WTC11 (cell line): ENCODE measurements around the gene MERTK. TPM values are rescaled to one million over a fixed set of nuclear protein-coding genes. Genes with fewer than 3 reads are reported as not detected.

Experiments used
- ATAC-seq: fragments of 200-7000 bp; cut with Tn5 transposase; 2 replicates; pipeline ENCODE4 v1.10.0; 2021; ENCODE audit warnings: mild to moderate bottlenecking, moderate library complexity
- CTCF ChIA-PET: fragments of 300-600 bp; sonication (Branson Sonifier 250); formaldehyde crosslinking; loops from one replicate; lab custom pipeline; 2021; ENCODE audit warnings: antibody characterized with exemption; lab: Charles Lee
- POLR2A ChIA-PET: fragments of 350-600 bp; sonication (Branson Sonifier 250); formaldehyde crosslinking; loops from one replicate; lab custom pipeline; 2021; ENCODE audit warnings: antibody characterized with exemption; lab: Charles Lee
- DNase-seq: peaks from one replicate; pipeline ENCODE4 v3.0.0; 2021; ENCODE audit warnings: low spot score
- H3K27ac Mint-ChIP-seq: 2 replicates; pipeline ENCODE4 v1.8.0; 2021; ENCODE audit warnings: mixed read lengths
- H3K27me3 Mint-ChIP-seq: 2 replicates; pipeline ENCODE4 v1.8.0; 2021; ENCODE audit warnings: low read depth, mild to moderate bottlenecking, moderate library complexity, mixed read lengths
- H3K36me3 Mint-ChIP-seq: 2 replicates; pipeline ENCODE4 v1.8.0; 2021; ENCODE audit warnings: mixed read lengths
- H3K4me1 Mint-ChIP-seq: 2 replicates; pipeline ENCODE4 v1.8.0; 2022; ENCODE audit warnings: mixed read lengths
- H3K4me3 Mint-ChIP-seq: 2 replicates; pipeline ENCODE4 v1.8.0; 2021; ENCODE audit warnings: mild to moderate bottlenecking, moderate library complexity, mixed read lengths
- H3K9me3 Mint-ChIP-seq: 2 replicates; pipeline ENCODE4 v1.8.0; 2021; ENCODE audit warnings: mixed read lengths
- CBFB ChIP-seq: sonication (generic); formaldehyde crosslinking; IDR thresholded peaks from 2 replicates; pipeline ENCODE4 v1.8.1; 2022; ENCODE audit warnings: mild to moderate bottlenecking, low read depth, missing genetic modification reagents
- FOXP1 ChIP-seq: sonication (generic); formaldehyde crosslinking; IDR thresholded peaks from 2 replicates; pipeline ENCODE4 v1.8.0; 2022; ENCODE audit warnings: missing genetic modification reagents, mild to moderate bottlenecking, moderate library complexity, borderline replicate concordance
- GRHL2 ChIP-seq: fragments of 250-450 bp; sonication (Bioruptor Pico); IDR thresholded peaks from 2 replicates; pipeline ENCODE4 v1.8.0; 2022; ENCODE audit warnings: mild to moderate bottlenecking, moderate library complexity; ENCODE audit not compliant: insufficient replicate concordance, severe bottlenecking
- GTF2I ChIP-seq: fragments of 250-450 bp; sonication (Bioruptor Pico); conservative IDR thresholded peaks from 2 replicates; pipeline ENCODE4 v1.4.0; 2021; ENCODE audit warnings: mild to moderate bottlenecking
- IRF2 ChIP-seq: sonication (generic); formaldehyde crosslinking; IDR thresholded peaks from 2 replicates; pipeline ENCODE4 v1.8.0; 2022; ENCODE audit warnings: low read depth, missing genetic modification reagents, borderline replicate concordance
- NFYB ChIP-seq: sonication (generic); formaldehyde crosslinking; conservative IDR thresholded peaks from 2 replicates; pipeline ENCODE4 v1.8.0; 2022; ENCODE audit warnings: low read depth, missing genetic modification reagents
- NR2C2 ChIP-seq: sonication (generic); formaldehyde crosslinking; IDR thresholded peaks from 2 replicates; pipeline ENCODE4 v1.8.0; 2022; ENCODE audit warnings: mild to moderate bottlenecking, missing genetic modification reagents
- OVOL2 ChIP-seq: fragments of 250-450 bp; sonication (Bioruptor Pico); IDR thresholded peaks from 2 replicates; pipeline ENCODE4 v1.9.0; 2021; ENCODE audit warnings: mild to moderate bottlenecking, borderline replicate concordance
- TEAD4 ChIP-seq: sonication (generic); formaldehyde crosslinking; IDR thresholded peaks from 2 replicates; pipeline ENCODE4 v1.8.0; 2022; ENCODE audit warnings: mild to moderate bottlenecking, missing genetic modification reagents
- ZBTB21 ChIP-seq: sonication (generic); formaldehyde crosslinking; IDR thresholded peaks from 2 replicates; pipeline ENCODE4 v1.8.1; 2023; ENCODE audit warnings: mild to moderate bottlenecking, missing genetic modification reagents, borderline replicate concordance
- ZNF138 ChIP-seq: sonication (generic); formaldehyde crosslinking; conservative IDR thresholded peaks from 2 replicates; pipeline ENCODE4 v1.8.1; 2022; ENCODE audit warnings: mild to moderate bottlenecking, moderate library complexity, missing genetic modification reagents
- ZNF219 ChIP-seq: sonication (generic); formaldehyde crosslinking; IDR thresholded peaks from 2 replicates; pipeline ENCODE4 v1.8.0; 2023; ENCODE audit warnings: missing genetic modification reagents, mild to moderate bottlenecking, borderline replicate concordance
- ZNF232 ChIP-seq: sonication (generic); formaldehyde crosslinking; IDR thresholded peaks from 2 replicates; pipeline ENCODE4 v1.8.0; 2022; ENCODE audit warnings: mild to moderate bottlenecking, missing genetic modification reagents
- ZNF423 ChIP-seq: fragments of 250-450 bp; sonication (Bioruptor Pico); IDR thresholded peaks from 2 replicates; pipeline ENCODE4 v2.1.2; 2022; ENCODE audit warnings: mild to moderate bottlenecking, moderate library complexity
- total RNA-seq: library from RNA; stranded (reverse); gene quantifications from 3 replicates; pipeline ENCODE4 v1.2.3, GENCODE V29; 2021
- TF ChIP-seq, protein P1 (sequence below): fragments of 250-450 bp; sonication (Bioruptor Pico); IDR thresholded peaks from 2 replicates; pipeline ENCODE4 v1.9.0; 2021; ENCODE audit warnings: mild to moderate bottlenecking
- TF ChIP-seq, protein P2 (sequence below): sonication (generic); formaldehyde crosslinking; IDR thresholded peaks from 2 replicates; pipeline ENCODE4 v1.8.0; 2022; ENCODE audit warnings: mild to moderate bottlenecking, missing genetic modification reagents
- TF ChIP-seq, protein P3 (sequence below): sonication (generic); formaldehyde crosslinking; IDR thresholded peaks from 2 replicates; pipeline ENCODE4 v1.8.0; 2022; ENCODE audit warnings: mild to moderate bottlenecking, missing genetic modification reagents
- TF ChIP-seq, protein P4 (sequence below): sonication (generic); formaldehyde crosslinking; IDR thresholded peaks from 2 replicates; pipeline ENCODE4 v1.8.1; 2022; ENCODE audit warnings: mild to moderate bottlenecking, missing genetic modification reagents, moderate library complexity, borderline replicate concordance

Gene MERTK
- total RNA-seq, 1 experiment from 2014 or later, result 6.9 TPM

DNA sequence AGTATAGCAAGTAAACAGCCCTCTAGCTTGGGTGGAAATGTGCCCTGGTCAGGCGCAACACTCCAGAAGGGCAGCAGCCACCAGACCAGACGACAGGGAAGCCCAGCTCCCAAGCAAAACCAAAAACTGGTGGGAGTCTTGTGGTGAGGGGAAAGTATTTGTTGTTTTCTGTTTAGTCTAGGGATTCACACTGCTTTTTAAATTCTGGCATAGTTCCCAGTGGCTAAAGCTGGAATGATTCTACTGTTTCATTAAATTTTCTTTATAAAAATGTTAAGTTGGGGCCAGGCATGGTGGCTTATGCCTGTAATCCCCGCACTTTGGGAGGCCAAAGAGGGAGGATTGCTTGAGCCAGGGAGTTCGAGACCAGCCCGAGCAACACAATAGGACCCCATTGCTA lies 38.5 kb downstream of the MERTK start:
- no peak for DNase-seq
- no peak overlapping the region for H3K27ac Mint-ChIP-seq
- peaks cover 19% of the 10 kb centered on the region for H3K9me3 Mint-ChIP-seq
- TF ChIP-seq CBFB (no peak), ZNF232 (CRISPR knock-in tag) (no peak), ZNF138 (CRISPR knock-in tag) (no peak), IRF2 (CRISPR knock-in tag) (no peak), FOXP1 (CRISPR knock-in tag) (no peak), TEAD4 (CRISPR knock-in tag) (no peak), OVOL2 (CRISPR knock-in tag) (no peak), ZNF219 (CRISPR knock-in tag) (no peak)
- TF ChIP-seq, protein P1, sequence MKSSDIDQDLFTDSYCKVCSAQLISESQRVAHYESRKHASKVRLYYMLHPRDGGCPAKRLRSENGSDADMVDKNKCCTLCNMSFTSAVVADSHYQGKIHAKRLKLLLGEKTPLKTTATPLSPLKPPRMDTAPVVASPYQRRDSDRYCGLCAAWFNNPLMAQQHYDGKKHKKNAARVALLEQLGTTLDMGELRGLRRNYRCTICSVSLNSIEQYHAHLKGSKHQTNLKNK (CRISPR knock-in tag), result no peak
- no peaks in the 10 kb centered on the region for H3K27me3 Mint-ChIP-seq
- H3K4me1 Mint-ChIP-seq, result peaks cover 15% of the 10 kb centered on the region
- no peak for ATAC-seq
- POLR2A ChIA-PET, result no interaction called here
- CTCF ChIA-PET, result no interaction called here
- no peak overlapping the region for H3K4me3 Mint-ChIP-seq
- H3K36me3 Mint-ChIP-seq, result peaks cover 25% of the 10 kb centered on the region

DNA sequence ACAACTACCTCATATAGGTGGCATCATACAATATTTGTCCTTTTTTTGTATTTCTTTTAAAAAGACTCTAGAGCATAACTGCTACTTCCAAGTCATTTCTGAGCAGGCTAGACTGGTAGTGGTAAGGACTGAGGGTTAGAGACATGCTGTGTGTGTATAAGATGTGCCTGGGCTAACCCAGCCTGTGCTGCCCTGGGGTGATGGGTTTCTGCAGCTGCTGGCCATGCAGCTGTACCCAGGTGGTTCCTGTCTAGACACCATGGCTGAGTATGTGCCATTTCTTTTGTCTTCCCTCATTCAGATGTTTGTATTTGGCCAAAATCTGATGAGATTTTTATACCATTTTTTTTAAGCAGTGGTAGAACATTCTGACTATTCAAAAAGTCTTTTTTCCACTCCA lies 40.0 kb downstream of the MERTK start:
- DNase-seq, result no peak
- Mint-ChIP-seq H3K36me3 (peaks cover 12% of the 10 kb centered on the region), H3K27me3 (no peaks in the 10 kb centered on the region), H3K9me3 (peaks cover 8% of the 10 kb centered on the region), H3K27ac (no peak overlapping the region), H3K4me1 (peaks cover 22% of the 10 kb centered on the region), H3K4me3 (no peak overlapping the region)
- CTCF ChIA-PET, result interaction anchor here (1.2 kb wide), 1 partner anchor 19 kb away, joined by 4 read pairs; no protein-coding TSS in a partner anchor
- TF ChIP-seq NR2C2 (CRISPR knock-in tag), result no peak
- TF ChIP-seq, protein P2, sequence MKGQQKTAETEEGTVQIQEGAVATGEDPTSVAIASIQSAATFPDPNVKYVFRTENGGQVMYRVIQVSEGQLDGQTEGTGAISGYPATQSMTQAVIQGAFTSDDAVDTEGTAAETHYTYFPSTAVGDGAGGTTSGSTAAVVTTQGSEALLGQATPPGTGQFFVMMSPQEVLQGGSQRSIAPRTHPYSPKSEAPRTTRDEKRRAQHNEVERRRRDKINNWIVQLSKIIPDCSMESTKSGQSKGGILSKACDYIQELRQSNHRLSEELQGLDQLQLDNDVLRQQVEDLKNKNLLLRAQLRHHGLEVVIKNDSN (CRISPR knock-in tag), result no peak
- TF ChIP-seq, protein P3, sequence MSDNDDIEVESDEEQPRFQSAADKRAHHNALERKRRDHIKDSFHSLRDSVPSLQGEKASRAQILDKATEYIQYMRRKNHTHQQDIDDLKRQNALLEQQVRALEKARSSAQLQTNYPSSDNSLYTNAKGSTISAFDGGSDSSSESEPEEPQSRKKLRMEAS (CRISPR knock-in tag), result no peak
- POLR2A ChIA-PET, result no interaction called here
- ATAC-seq, result no peak

DNA sequence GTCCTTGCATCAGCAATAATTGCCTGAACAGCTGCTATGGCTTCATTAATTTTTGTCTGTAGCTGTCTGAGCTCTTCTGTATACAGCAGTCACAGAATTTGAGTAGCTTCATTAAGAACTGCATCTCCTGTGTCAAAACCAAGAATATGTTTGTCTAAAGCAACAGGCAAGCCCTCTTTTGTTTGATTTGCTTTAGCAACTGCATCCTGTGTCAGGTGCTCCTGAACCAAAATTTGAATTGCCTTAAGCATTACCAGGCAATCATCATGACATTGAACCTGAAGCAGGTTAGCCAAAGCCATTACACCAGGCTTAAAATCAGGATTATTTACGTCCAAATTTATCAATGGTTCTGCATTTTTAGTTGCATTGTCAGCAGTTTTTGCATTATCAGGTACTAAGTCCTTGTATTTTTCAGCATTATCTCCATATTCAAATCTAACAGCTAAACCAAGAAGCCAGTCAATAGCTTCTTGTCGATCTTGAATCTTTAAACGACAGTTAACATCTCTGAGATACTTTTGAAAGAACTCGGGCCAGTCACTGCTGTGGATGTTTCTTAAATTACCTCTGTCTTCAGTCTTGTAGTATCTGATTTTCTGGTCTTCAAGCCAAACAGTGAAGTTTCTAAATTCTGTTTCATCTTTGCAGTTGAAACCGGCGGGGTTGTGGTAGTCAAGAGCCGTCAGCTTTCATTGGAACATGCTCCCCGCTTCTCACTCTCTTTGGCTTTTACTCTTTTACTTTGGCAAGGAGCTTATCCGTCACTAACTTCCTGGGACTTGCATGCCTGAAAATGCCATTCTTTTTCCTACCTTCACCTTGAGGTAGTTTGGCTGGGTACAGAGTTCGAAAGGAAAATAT lies 42.2 kb downstream of the MERTK start:
- CTCF ChIA-PET, result interaction anchor here (1.3 to 1.4 kb wide), 2 partner anchors 14 to 43 kb away, joined by 3 to 4 read pairs; no protein-coding TSS in a partner anchor
- POLR2A ChIA-PET, result no interaction called here
- no peak overlapping the region for H3K27ac Mint-ChIP-seq

DNA sequence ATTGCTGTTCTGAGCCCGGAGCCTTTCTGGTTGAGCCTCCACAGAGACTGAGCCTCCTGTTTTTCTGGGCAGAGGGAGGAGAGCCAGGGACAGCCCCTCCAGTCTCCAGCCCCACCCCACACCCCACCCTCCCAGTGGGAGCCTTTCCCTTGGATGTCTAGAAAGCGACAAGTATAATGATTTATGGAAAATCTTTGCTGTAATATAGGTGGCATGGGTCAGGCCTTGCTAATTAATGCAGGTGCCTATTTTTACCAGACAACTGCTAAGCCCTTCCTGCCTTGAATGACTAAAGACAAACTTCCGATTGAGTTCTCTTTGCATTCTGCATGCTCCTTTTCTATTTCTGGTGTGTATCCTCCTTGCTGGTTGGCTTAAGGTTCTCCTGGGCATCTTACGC lies 43.1 kb downstream of the MERTK start:
- ATAC-seq (no peak), DNase-seq (no peak)
- Mint-ChIP-seq H3K27ac (0 out of 2 replicates have a peak overlapping the region, but pooled peaks have one; percentile 45), H3K27me3 (no peaks in the 10 kb centered on the region), H3K36me3 (no peaks in the 10 kb centered on the region), H3K4me3 (no peak overlapping the region), H3K4me1 (peaks cover 28% of the 10 kb centered on the region), H3K9me3 (no peaks in the 10 kb centered on the region)
- ChIA-PET CTCF (interaction anchor here (1.3 kb wide), 1 partner anchor 44 kb away, joined by 3 read pairs; no protein-coding TSS in a partner anchor), POLR2A (interaction anchor here (0.5 kb wide), 1 partner anchor 11 kb away, joined by 3 read pairs; no protein-coding TSS in a partner anchor)
- TF ChIP-seq, protein P4, sequence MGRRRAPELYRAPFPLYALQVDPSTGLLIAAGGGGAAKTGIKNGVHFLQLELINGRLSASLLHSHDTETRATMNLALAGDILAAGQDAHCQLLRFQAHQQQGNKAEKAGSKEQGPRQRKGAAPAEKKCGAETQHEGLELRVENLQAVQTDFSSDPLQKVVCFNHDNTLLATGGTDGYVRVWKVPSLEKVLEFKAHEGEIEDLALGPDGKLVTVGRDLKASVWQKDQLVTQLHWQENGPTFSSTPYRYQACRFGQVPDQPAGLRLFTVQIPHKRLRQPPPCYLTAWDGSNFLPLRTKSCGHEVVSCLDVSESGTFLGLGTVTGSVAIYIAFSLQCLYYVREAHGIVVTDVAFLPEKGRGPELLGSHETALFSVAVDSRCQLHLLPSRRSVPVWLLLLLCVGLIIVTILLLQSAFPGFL (CRISPR knock-in tag), result no peak
- no peak for TF ChIP-seq ZBTB21
- TF ChIP-seq OVOL2 (CRISPR knock-in tag), result no peak
- TF ChIP-seq GTF2I, result no peak
- no peak for TF ChIP-seq NFYB

More for the DNA sequence above, 42.2 kb downstream of the MERTK start:
- no peak for ATAC-seq
- Mint-ChIP-seq H3K4me1 (peaks cover 22% of the 10 kb centered on the region), H3K36me3 (no peaks in the 10 kb centered on the region), H3K9me3 (no peaks in the 10 kb centered on the region), H3K4me3 (no peak overlapping the region), H3K27me3 (no peaks in the 10 kb centered on the region)
- no peak for TF ChIP-seq ZNF423 (CRISPR knock-in tag)
- TF ChIP-seq GRHL2, result no peak
- DNase-seq, result no peak
